DND-41 (cell line): ENCODE data around the gene RGS3.

Experiments
- CTCF ChIP-seq: IDR thresholded peaks from 2 replicates; pipeline ENCODE4 v1.5.1; 2012; ENCODE audit warnings: borderline replicate concordance, low read length, moderate library complexity, mild to moderate bottlenecking; ENCODE audit not compliant: poor library complexity, severe bottlenecking; ENCODE audit errors: extremely low read depth
- EZH2 ChIP-seq: IDR thresholded peaks from 3 replicates; pipeline ENCODE4 v1.6.1; 2012; ENCODE audit warnings: borderline replicate concordance, low read depth, mild to moderate bottlenecking, moderate library complexity, low read length, inconsistent platforms; ENCODE audit not compliant: severe bottlenecking

- TF ChIP-seq CTCF (no peak), EZH2 (no peak)
These were observed 140.2 kb downstream of the RGS3 start for GRCh38 chr9:113603773-113604172.
